Sigmoid colon (tissue), 4 donors: ENCODE results near the gene AIG1.

Experiments used
- CTCF ChIP-seq, 4 experiments: fragments of 450-650 bp in 3 of 4; fragments of 200-600 bp in 1 of 4; IDR thresholded peaks; one replicate each; pipeline ENCODE4 v1.5.1; 2016 to 2019; ENCODE audit warnings: antibody characterized with exemption in 4 of 4, mild to moderate bottlenecking in 3 of 4, moderate library complexity in 2 of 4
- EP300 ChIP-seq, 4 donors: sonication (generic); formaldehyde crosslinking; IDR thresholded peaks; one replicate each; pipeline ENCODE4 v1.6.1; 2017; ENCODE audit warnings: antibody characterized with exemption in 4 of 4
- POLR2A ChIP-seq, 2 donors: fragments of 450-650 bp; IDR thresholded peaks; one replicate each; pipeline ENCODE4 v1.6.1; 2016; ENCODE audit warnings: antibody characterized with exemption in 2 of 2, mild to moderate bottlenecking in 2 of 2, moderate library complexity in 2 of 2
- POLR2AphosphoS5 ChIP-seq, 4 donors: sonication (generic); formaldehyde crosslinking; IDR thresholded peaks; one replicate each; pipeline ENCODE4 v1.6.1; 2017; ENCODE audit warnings: antibody characterized with exemption in 4 of 4

DNA sequence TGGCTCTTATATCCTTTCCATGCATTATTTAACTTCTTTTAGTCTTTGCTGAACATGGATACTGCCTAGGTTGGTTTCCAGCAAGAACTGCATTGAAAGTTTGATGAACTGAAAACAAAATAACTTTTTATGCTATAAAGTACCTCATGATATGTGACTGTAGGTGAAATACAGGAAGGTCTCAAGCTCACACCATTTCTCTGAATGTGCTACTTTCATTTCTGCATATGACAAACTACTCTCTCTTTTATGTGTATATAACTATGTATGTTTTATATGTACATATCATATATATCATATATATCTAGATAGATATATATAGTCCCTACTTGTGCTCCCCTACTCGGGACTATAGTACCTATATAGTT lies 65.9 kb downstream of the AIG1 start:
- TF ChIP-seq POLR2A (IDR thresholded peaks at IDR 0.05), result no peak
- no peak for TF ChIP-seq CTCF (IDR thresholded peaks at IDR 0.05)
- no peak for TF ChIP-seq POLR2AphosphoS5 (IDR thresholded peaks at IDR 0.05)
- no peak for TF ChIP-seq EP300 (IDR thresholded peaks at IDR 0.05)
